Measurements from ENCODE around the gene OLAH.

The OLAH gene

DNA sequence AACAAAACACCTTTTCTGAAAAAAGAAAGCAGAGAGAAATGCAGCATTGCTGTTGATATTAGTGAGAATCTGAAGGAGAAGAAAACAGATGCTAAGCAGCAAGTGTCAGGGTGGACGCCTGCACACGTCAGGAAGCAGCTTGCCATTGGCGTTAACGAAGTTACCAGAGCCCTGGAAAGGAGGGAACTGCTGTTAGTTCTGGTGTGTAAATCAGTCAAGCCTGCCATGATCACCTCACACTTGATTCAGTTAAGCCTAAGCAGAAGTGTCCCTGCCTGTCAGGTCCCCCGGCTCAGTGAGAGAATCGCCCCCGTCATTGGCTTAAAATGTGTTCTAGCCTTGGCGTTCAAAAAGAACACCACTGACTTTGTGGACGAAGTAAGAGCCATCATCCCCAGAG lies 59.8 kb downstream of the OLAH start:
- H3K4me1 ChIP-seq (ENCODE audit: control insufficient read depth, insufficient read depth, low read length) = peaks cover 21% of the 10 kb centered on the region
- no peak overlapping the region for H3K4me3 ChIP-seq (ENCODE audit: low read length)
- DNase-seq (ENCODE audit: low read depth) = no peak
- H3K9ac ChIP-seq (ENCODE audit: low read length) = no peak overlapping the region
- peaks cover 57% of the 10 kb centered on the region for H3K36me3 ChIP-seq (ENCODE audit: control insufficient read depth, insufficient read depth, low read length, severe bottlenecking)
- H3K9me3 ChIP-seq (ENCODE audit: control insufficient read depth, low read length) = no peaks in the 10 kb centered on the region
- no peaks in the 10 kb centered on the region for H3K27me3 ChIP-seq (replicated peaks; ENCODE audit: control insufficient read depth, insufficient read depth, low read length)

DNA sequence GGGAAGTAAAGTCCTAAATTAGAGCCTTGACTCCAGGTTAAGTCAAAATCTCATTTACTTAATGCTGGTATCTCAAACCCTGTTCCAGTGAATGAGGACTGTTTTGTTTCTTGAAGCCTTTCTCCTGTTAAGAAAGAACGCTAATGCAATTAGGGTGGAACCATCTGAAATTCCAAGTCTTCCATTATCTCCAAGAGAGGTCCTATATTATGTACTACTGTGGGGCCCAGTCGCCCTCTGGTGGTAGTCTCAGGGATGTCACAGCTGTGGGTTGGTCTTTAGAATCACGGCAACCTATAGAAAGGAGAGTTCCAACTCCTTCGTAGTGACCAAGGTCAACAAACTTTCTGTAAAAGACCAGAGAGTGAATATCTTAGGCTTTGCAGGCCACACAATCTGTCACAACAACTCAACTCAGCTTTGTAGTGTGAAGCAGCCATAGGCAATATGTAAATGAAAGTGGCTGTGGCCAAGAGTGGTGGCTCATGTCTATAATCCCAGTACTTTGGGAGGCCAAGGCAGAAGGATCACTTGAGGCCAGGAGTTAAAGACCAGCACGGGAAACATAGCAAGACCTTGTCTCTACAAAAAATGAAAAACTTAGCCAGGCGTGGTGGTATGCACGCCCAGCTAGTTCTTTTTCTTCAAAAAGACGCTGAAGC lies 62.7 kb downstream of the OLAH start:
- H3K4me1 ChIP-seq (ENCODE audit: control insufficient read depth, insufficient read depth, low read length) = peaks cover 8% of the 10 kb centered on the region
- H3K36me3 ChIP-seq (ENCODE audit: control insufficient read depth, insufficient read depth, low read length, severe bottlenecking) = peaks cover 79% of the 10 kb centered on the region
- peak; percentile 93 for DNase-seq (ENCODE audit: low read depth)
- H3K9me3 ChIP-seq (ENCODE audit: control insufficient read depth, low read length) = no peaks in the 10 kb centered on the region
- no peaks in the 10 kb centered on the region for H3K27me3 ChIP-seq (replicated peaks; ENCODE audit: control insufficient read depth, insufficient read depth, low read length)
- peak overlapping the region; percentile 18 for H3K9ac ChIP-seq (ENCODE audit: low read length)
- H3K4me3 ChIP-seq (ENCODE audit: low read length) = no peak overlapping the region

- no peak for DNase-seq (ENCODE audit: low read depth)
- Histone ChIP-seq H3K9me3 (ENCODE audit: control insufficient read depth, low read length) (peaks cover 6% of the 10 kb centered on the region), H3K27me3 (replicated peaks; ENCODE audit: control insufficient read depth, insufficient read depth, low read length) (no peaks in the 10 kb centered on the region), H3K36me3 (ENCODE audit: control insufficient read depth, insufficient read depth, low read length, severe bottlenecking) (peaks cover 76% of the 10 kb centered on the region), H3K9ac (ENCODE audit: low read length) (no peak overlapping the region), H3K4me1 (ENCODE audit: control insufficient read depth, insufficient read depth, low read length) (no peaks in the 10 kb centered on the region), H3K4me3 (ENCODE audit: low read length) (no peak overlapping the region)
Measured at GRCh38 chr10:15112657-15113056, 68.9 kb downstream of the OLAH start.

GRCh38 chr10:15113766-15114165 lies 70.0 kb downstream of the OLAH start:
- peaks cover 77% of the 10 kb centered on the region for H3K36me3 ChIP-seq (ENCODE audit: control insufficient read depth, insufficient read depth, low read length, severe bottlenecking)
- no peak for DNase-seq (ENCODE audit: low read depth)
- H3K4me3 ChIP-seq (ENCODE audit: low read length) = no peak overlapping the region
- H3K9ac ChIP-seq (ENCODE audit: low read length) = no peak overlapping the region
- H3K9me3 ChIP-seq (ENCODE audit: control insufficient read depth, low read length) = peaks cover 6% of the 10 kb centered on the region
- H3K27me3 ChIP-seq (replicated peaks; ENCODE audit: control insufficient read depth, insufficient read depth, low read length) = no peaks in the 10 kb centered on the region
- no peaks in the 10 kb centered on the region for H3K4me1 ChIP-seq (ENCODE audit: control insufficient read depth, insufficient read depth, low read length)

GRCh38 chr10:15116225-15116624 lies 72.5 kb downstream of the OLAH start:
- Histone ChIP-seq H3K9ac (ENCODE audit: low read length) (no peak overlapping the region), H3K4me3 (ENCODE audit: low read length) (no peak overlapping the region), H3K9me3 (ENCODE audit: control insufficient read depth, low read length) (peaks cover 6% of the 10 kb centered on the region), H3K4me1 (ENCODE audit: control insufficient read depth, insufficient read depth, low read length) (peaks cover 7% of the 10 kb centered on the region), H3K27me3 (replicated peaks; ENCODE audit: control insufficient read depth, insufficient read depth, low read length) (no peaks in the 10 kb centered on the region), H3K36me3 (ENCODE audit: control insufficient read depth, insufficient read depth, low read length, severe bottlenecking) (peaks cover 70% of the 10 kb centered on the region)
- no peak for DNase-seq (ENCODE audit: low read depth)

- Histone ChIP-seq H3K4me3 (ENCODE audit: low read length) (no peak overlapping the region), H3K9ac (ENCODE audit: low read length) (no peak overlapping the region), H3K4me1 (ENCODE audit: control insufficient read depth, insufficient read depth, low read length) (peaks cover 20% of the 10 kb centered on the region), H3K9me3 (ENCODE audit: control insufficient read depth, low read length) (peaks cover 6% of the 10 kb centered on the region), H3K36me3 (ENCODE audit: control insufficient read depth, insufficient read depth, low read length, severe bottlenecking) (peaks cover 66% of the 10 kb centered on the region), H3K27me3 (replicated peaks; ENCODE audit: control insufficient read depth, insufficient read depth, low read length) (no peaks in the 10 kb centered on the region)
- DNase-seq (ENCODE audit: low read depth) = no peak
Measured at GRCh38 chr10:15118615-15119014, 74.9 kb downstream of the OLAH start.

DNA sequence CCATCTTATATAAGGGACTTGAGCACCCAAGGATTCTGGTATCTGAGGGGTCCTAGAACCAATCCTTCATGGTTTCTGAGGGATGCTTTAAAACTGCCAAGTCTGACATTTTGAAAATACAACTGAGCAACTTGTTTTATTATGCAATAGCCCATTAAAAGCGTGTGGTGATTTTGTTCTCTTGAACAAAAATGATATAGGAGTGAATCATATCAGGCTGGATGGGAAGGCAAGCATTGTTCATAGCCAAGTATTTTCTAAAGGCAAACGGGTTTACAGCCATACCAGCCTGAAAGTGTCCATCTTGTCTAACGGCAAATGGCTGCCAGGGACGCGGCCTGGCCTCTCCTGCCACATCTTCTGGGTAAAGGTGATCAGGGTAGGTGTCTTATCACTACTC lies 76.8 kb downstream of the OLAH start:
- Histone ChIP-seq H3K36me3 (ENCODE audit: control insufficient read depth, insufficient read depth, low read length, severe bottlenecking) (peaks cover 74% of the 10 kb centered on the region), H3K27me3 (replicated peaks; ENCODE audit: control insufficient read depth, insufficient read depth, low read length) (no peaks in the 10 kb centered on the region), H3K9me3 (ENCODE audit: control insufficient read depth, low read length) (peaks cover 6% of the 10 kb centered on the region), H3K9ac (ENCODE audit: low read length) (no peak overlapping the region), H3K4me3 (ENCODE audit: low read length) (no peak overlapping the region), H3K4me1 (ENCODE audit: control insufficient read depth, insufficient read depth, low read length) (peaks cover 24% of the 10 kb centered on the region)
- peak; percentile 19 for DNase-seq (ENCODE audit: low read depth)

DNA sequence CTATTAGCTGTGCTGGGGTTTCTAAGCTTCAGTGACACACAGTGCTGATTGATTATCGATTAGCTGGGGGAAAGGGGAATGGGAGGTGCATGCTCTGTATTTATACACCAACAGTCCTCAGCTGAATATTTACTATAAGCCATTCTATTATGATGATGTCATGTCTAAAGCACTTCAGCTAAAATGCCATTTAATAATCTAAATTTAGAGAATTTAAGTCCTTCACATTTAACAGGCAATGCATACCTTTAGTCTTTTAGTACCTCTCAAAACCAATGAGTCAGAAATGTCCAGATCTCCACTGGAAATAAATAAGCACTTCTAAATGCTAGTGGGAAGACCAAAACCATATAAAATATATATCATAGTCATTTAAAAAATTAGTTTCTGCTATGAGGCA lies 78.0 kb downstream of the OLAH start:
- peaks cover 24% of the 10 kb centered on the region for H3K4me1 ChIP-seq (ENCODE audit: control insufficient read depth, insufficient read depth, low read length)
- peaks cover 74% of the 10 kb centered on the region for H3K36me3 ChIP-seq (ENCODE audit: control insufficient read depth, insufficient read depth, low read length, severe bottlenecking)
- no peak overlapping the region for H3K4me3 ChIP-seq (ENCODE audit: low read length)
- no peak overlapping the region for H3K9ac ChIP-seq (ENCODE audit: low read length)
- H3K9me3 ChIP-seq (ENCODE audit: control insufficient read depth, low read length) = no peaks in the 10 kb centered on the region
- H3K27me3 ChIP-seq (replicated peaks; ENCODE audit: control insufficient read depth, insufficient read depth, low read length) = no peaks in the 10 kb centered on the region
- DNase-seq (ENCODE audit: low read depth) = no peak

GRCh38 chr10:15122477-15123030 lies 78.8 kb downstream of the OLAH start:
- Histone ChIP-seq H3K9ac (ENCODE audit: low read length) (no peak overlapping the region), H3K36me3 (ENCODE audit: control insufficient read depth, insufficient read depth, low read length, severe bottlenecking) (peaks cover 68% of the 10 kb centered on the region), H3K9me3 (ENCODE audit: control insufficient read depth, low read length) (no peaks in the 10 kb centered on the region), H3K27me3 (replicated peaks; ENCODE audit: control insufficient read depth, insufficient read depth, low read length) (no peaks in the 10 kb centered on the region), H3K4me1 (ENCODE audit: control insufficient read depth, insufficient read depth, low read length) (peaks cover 24% of the 10 kb centered on the region), H3K4me3 (ENCODE audit: low read length) (no peak overlapping the region)
- DNase-seq (ENCODE audit: low read depth) = no peak
